Sigmoid colon (tissue), 7 donors: ENCODE data around the gene ELFN1. TPM values are rescaled to one million over a fixed set of nuclear protein-coding genes. Genes with fewer than 3 reads are reported as not detected.
A peak's percentile ranks its signal among the peaks of the same experiment; 100 is the strongest.

Source experiments
- DNase-seq: peaks from one replicate; pipeline ENCODE4 v3.0.0-alpha.2; 2019
- H3K27ac ChIP-seq, 4 donors: fragments of 200-600 bp; sonication (generic); one replicate each; pipeline ENCODE4 v1.5.1; 2016 to 2019; ENCODE audit warnings: mild to moderate bottlenecking in 1 of 4
- H3K27me3 ChIP-seq, 3 donors: fragments of 200-600 bp; sonication (generic); one replicate each; pipeline ENCODE4 v1.5.1; 2019; ENCODE audit warnings: mild to moderate bottlenecking in 1 of 3
- H3K36me3 ChIP-seq, 4 donors: fragments of 200-600 bp; sonication (generic); one replicate each; pipeline ENCODE4 v1.5.1; 2016 to 2019
- H3K4me1 ChIP-seq, 4 donors: fragments of 200-600 bp; sonication (generic); one replicate each; pipeline ENCODE4 v1.5.1; 2017 to 2019
- H3K4me3 ChIP-seq, 4 donors: fragments of 200-600 bp; sonication (generic); one replicate each; pipeline ENCODE4 v1.5.1; 2017 to 2019; ENCODE audit warnings: mild to moderate bottlenecking in 2 of 4, moderate library complexity in 1 of 4
- H3K9me3 ChIP-seq, 4 donors: fragments of 200-600 bp in 3 of 4; sonication (generic) in 3 of 4; one replicate each; pipeline versions ENCODE4 v1.5.1 to v1.6.1; 2013 to 2019
- CTCF ChIP-seq, 4 experiments: fragments of 450-650 bp in 3 of 4; fragments of 200-600 bp in 1 of 4; IDR thresholded peaks; one replicate each; pipeline ENCODE4 v1.5.1; 2016 to 2019; ENCODE audit warnings: antibody characterized with exemption in 4 of 4, mild to moderate bottlenecking in 3 of 4, moderate library complexity in 2 of 4
- EP300 ChIP-seq, 4 donors: sonication (generic); formaldehyde crosslinking; IDR thresholded peaks; one replicate each; pipeline ENCODE4 v1.6.1; 2017; ENCODE audit warnings: antibody characterized with exemption in 4 of 4
- POLR2A ChIP-seq, 2 donors: fragments of 450-650 bp; IDR thresholded peaks; one replicate each; pipeline ENCODE4 v1.6.1; 2016; ENCODE audit warnings: antibody characterized with exemption in 2 of 2, mild to moderate bottlenecking in 2 of 2, moderate library complexity in 2 of 2
- POLR2AphosphoS5 ChIP-seq, 4 donors: sonication (generic); formaldehyde crosslinking; IDR thresholded peaks; one replicate each; pipeline ENCODE4 v1.6.1; 2017; ENCODE audit warnings: antibody characterized with exemption in 4 of 4
- WGBS, 2 donors: extraction: QIAGEN DNeasy Blood & Tissue Kit; methylation state at CpG; one replicate each; pipeline ENCODE4 v1.1.7; 2013; 5-methylcytosine and 5-hydroxymethylcytosine counted together
- intact Hi-C: fragments of 100-400 bp; cut with DNase I; formaldehyde crosslinking; loops from one replicate; pipeline ENCODE4 v1.15.1; 2023
- polyA plus RNA-seq, 3 donors: library from polyadenylated mRNA; stranded (reverse); fragments of 200-250 nt; gene quantifications; one replicate each; pipeline ENCODE4 v1.2.3, GENCODE V29; 2013
- total RNA-seq, 4 donors: library from RNA; depleted of rRNA; stranded (reverse); fragments of >200 nt; gene quantifications; one replicate each; pipeline ENCODE4 v1.1.0, GENCODE V29; 2016
- donor health status: healthy with polysubstance abuse.
- donor health status: Bipolar disorder and iron deficiency.
- donor health status: healthy.

The ELFN1 gene
- total and polyA plus RNA-seq, 7 donors, result 0.33 to 0.83 (median 0.54) TPM; not detected in 2

GRCh38 chr7:1706381-1706720 lies 36.3 kb downstream of the ELFN1 start:
- Histone ChIP-seq H3K4me3 (no peak overlapping the region), H3K4me1 (no peaks in the 10 kb centered on the region), H3K36me3 (no peaks in the 10 kb centered on the region), H3K27ac (no peak overlapping the region), H3K9me3 (peaks cover 0 to 10% (median 6%) of the 10 kb centered on the region in 4 donors), H3K27me3 (peaks cover 0 to 4% (median 0%) of the 10 kb centered on the region in 3 donors)
- DNase-seq, result no peak
- no peak for TF ChIP-seq EP300 (IDR thresholded peaks at IDR 0.05)
- intact Hi-C loops, result no loop called here
- WGBS, 2 donors, result 54 to 75% methylated on average over 5 of the region's 5 CpGs

- Histone ChIP-seq H3K27ac (no peak overlapping the region), H3K36me3 (no peaks in the 10 kb centered on the region)
Measured at GRCh38 chr7:1706721-1707613, 36.9 kb downstream of the ELFN1 start.

GRCh38 chr7:1707756-1708595 lies 37.9 kb downstream of the ELFN1 start:
- H3K4me1 ChIP-seq, result no peaks in the 10 kb centered on the region
- no peak overlapping the region for H3K4me3 ChIP-seq
- peaks cover 0 to 8% (median 0%) of the 10 kb centered on the region in 4 donors for H3K9me3 ChIP-seq
- intact Hi-C loops, result no loop called here
- TF ChIP-seq CTCF (IDR thresholded peaks at IDR 0.05) (no peak), POLR2A (IDR thresholded peaks at IDR 0.05) (no peak), POLR2AphosphoS5 (IDR thresholded peaks at IDR 0.05) (no peak), EP300 (IDR thresholded peaks at IDR 0.05) (no peak)
- DNase-seq, result no peak
- WGBS, 2 donors, result 64 to 79% methylated on average over 17 of the region's 17 CpGs
- no peak overlapping the region for H3K27ac ChIP-seq
- H3K36me3 ChIP-seq, result no peaks in the 10 kb centered on the region
- H3K27me3 ChIP-seq, result peaks cover 0 to 4% (median 0%) of the 10 kb centered on the region in 3 donors

More at GRCh38 chr7:1706721-1707613, 36.9 kb downstream of the ELFN1 start:
- Histone ChIP-seq H3K4me1 (no peaks in the 10 kb centered on the region), H3K27me3 (peaks cover 0 to 4% (median 0%) of the 10 kb centered on the region in 3 donors), H3K9me3 (peaks cover 0 to 10% (median 6%) of the 10 kb centered on the region in 4 donors), H3K4me3 (no peak overlapping the region)
- WGBS, 2 donors, result 75 to 83% methylated on average over 33 of the region's 33 CpGs
- no peak for DNase-seq
- intact Hi-C loops, result no loop called here
- TF ChIP-seq EP300 (IDR thresholded peaks at IDR 0.05) (no peak), CTCF (IDR thresholded peaks at IDR 0.05) (no peak), POLR2A (IDR thresholded peaks at IDR 0.05) (no peak), POLR2AphosphoS5 (IDR thresholded peaks at IDR 0.05) (no peak)

GRCh38 chr7:1708596-1709251 lies 38.6 kb downstream of the ELFN1 start:
- Histone ChIP-seq H3K27me3 (peaks cover 0 to 3% (median 2%) of the 10 kb centered on the region in 3 donors), H3K27ac (no peak overlapping the region), H3K9me3 (peaks cover 0 to 8% (median 0%) of the 10 kb centered on the region in 4 donors), H3K36me3 (no peaks in the 10 kb centered on the region), H3K4me1 (no peaks in the 10 kb centered on the region), H3K4me3 (no peak overlapping the region)
- DNase-seq, result peak; percentile 44
- 92 to 94% methylated on average over 17 of the region's 17 CpGs for WGBS, 2 donors
- no peak for TF ChIP-seq CTCF (IDR thresholded peaks at IDR 0.05)
- TF ChIP-seq EP300 (IDR thresholded peaks at IDR 0.05), result no peak
- no peak for TF ChIP-seq POLR2A (IDR thresholded peaks at IDR 0.05)
- TF ChIP-seq POLR2AphosphoS5 (IDR thresholded peaks at IDR 0.05), result no peak
- intact Hi-C loops, result no loop called here
